GM21390 (cell line): Measurements from ENCODE around the gene CDK5R1.

ENCODE experiments used
- ATAC-seq: cut with Tn5 transposase; IDR thresholded peaks from one replicate; pipeline ENCODE4 v1.9.1; 2021; ENCODE audit not compliant: unreplicated experiment

The CDK5R1 gene

GRCh38 chr17:32492264-32492589 lies 5.4 kb downstream of the CDK5R1 start:
- ATAC-seq = no peak

- no peak for ATAC-seq
Observed at GRCh38 chr17:32492648-32493289, 6.0 kb downstream of the CDK5R1 start.

GRCh38 chr17:32493571-32493970 lies 6.8 kb downstream of the CDK5R1 start:
- ATAC-seq = no peak

DNA sequence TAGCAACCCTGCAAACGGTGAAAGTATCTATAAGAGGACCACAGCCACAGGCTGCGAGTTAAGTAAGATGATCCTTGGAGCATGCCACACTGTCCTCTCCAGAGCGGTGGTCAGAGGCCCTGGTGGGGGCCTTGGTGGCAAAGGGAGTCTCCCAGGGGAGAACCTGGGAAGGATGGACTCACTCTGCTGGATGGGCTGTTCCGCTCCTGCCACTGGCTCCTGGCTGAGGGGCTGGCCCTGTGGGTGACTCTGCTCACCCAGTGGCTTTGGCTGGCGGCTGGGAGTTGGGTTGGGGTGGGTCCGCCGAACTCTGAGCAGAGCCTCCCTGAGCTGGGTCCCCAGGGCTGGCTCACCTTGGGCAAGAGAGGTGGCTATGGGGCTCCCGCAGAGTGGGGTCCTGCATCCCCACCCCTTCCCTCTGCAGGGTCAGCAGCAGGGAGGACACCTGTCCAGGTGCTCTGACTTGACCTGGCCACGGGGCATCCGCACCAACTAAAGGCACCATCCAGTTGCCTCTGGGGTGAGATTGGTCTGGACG lies 7.3 kb downstream of the CDK5R1 start:
- no peak for ATAC-seq

DNA sequence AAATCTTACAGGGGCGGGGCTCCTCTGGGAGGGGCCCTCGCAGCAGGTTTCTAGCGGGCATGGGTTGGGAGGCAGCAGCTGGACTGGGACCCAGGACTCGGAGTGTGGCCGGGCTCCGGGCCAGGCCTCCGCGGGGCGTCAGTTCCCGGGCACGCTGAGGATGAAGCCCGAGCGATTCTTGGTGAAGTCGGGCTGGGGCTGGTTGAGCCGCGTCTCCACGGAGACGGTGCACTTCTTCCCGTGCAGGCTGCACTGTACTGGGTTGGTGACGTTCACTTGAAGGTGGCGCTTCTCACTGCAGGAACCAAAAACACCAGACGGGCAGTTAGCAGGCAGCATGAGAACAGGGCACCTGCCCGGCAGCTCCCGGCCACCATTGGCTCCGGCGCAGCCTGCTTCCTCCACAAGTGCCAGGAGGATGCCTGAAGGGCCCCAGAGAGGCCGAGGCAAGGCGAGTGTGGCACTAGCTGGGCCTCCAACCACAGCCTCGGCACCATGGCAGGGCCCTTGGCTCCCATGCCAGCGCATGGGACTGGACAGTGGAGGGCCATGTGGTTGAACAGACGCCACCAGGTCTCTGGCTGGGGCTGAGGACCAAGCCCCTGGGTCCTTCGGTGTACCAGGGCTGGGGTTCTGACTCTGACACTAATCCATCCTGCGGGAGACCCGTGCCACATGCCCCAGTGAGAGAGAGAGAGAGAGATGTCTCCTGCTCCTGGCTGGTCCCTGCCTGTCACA lies 8.0 kb downstream of the CDK5R1 start:
- ATAC-seq = no peak

DNA sequence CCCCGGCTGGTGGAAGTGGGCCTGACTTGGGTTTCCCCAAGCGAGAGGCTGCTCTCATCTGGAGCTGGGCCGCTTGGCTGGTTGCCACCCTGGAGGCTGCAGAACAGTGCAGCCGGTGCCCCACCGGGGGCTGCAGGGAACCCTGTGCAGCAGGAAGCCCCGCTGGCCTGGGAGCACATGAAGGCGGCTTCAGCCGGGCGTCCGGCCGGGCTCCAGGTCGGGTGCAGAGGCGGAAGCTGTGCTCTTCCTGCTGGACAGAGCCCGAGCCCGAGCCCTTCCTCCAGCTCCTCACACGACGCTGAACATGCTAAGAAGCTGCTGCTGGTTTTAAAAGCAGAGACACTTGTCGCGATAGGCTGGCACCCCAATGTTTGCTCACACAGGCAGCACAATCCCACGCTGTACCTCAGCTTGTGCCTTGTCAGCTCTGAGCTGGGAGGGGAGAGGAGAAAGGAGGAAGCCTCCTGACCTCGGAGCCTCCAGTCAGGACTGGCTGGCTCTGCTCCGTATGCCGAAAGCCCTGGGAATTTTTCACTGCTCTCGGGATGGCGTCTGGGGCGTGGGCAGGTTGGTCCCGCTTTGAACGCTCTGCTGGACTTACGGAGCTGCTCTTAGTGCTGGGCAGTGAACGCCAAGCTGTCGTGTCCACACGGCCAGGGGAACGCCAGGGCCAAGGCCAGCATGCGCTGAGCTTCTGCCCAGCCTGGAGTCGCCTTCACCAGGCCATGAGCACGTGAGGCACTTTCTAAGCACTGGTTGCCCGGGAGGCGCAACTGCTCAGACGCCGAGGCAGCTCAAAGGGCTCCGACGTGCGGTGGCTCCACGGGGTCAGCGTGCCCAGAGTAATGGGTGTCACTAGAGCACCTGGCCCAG lies 8.8 kb downstream of the CDK5R1 start:
- no peak for ATAC-seq

GRCh38 chr17:32496395-32497073 lies 9.7 kb downstream of the CDK5R1 start:
- ATAC-seq = no peak

- ATAC-seq = no peak
Observed at GRCh38 chr17:32497431-32498205, 10.8 kb downstream of the CDK5R1 start.

DNA sequence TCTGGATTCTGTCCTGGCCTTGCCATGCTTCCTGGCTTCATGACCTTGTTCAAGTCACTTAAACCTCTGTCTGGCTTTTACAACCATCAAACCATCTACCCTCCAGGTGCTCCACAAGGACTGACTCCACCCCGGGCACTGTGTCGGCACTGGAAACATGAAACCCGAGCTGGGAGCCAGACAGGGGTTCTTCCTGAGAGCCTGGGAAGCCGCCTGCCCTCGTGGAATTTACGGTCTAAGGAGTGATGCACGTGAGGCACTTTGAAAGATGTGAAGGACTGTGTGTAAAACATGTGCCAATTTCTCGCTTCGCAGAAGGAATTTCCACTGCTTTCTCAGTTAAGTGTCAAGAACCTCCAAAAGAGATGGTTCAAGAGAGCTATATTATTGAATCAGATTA lies 11.6 kb downstream of the CDK5R1 start:
- ATAC-seq = no peak

DNA sequence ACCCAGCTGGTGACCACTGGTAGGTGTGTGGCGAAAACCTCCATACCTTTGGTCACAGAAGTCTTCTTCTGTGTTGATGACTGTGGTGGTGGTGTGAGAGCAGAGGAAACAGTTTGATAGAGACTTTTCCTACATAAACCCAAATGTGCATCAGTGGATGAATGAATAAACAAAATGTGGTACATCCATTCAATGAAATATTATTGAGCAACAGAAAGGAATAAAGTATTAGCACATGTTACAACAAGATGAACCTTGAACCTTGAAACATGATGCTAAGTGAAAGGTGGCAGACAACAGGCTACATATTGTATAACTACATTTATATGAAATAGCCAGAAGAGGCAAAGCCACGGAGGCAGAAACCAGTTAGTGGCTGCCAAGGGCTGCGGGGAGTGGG lies 15.2 kb downstream of the CDK5R1 start:
- ATAC-seq = no peak

DNA sequence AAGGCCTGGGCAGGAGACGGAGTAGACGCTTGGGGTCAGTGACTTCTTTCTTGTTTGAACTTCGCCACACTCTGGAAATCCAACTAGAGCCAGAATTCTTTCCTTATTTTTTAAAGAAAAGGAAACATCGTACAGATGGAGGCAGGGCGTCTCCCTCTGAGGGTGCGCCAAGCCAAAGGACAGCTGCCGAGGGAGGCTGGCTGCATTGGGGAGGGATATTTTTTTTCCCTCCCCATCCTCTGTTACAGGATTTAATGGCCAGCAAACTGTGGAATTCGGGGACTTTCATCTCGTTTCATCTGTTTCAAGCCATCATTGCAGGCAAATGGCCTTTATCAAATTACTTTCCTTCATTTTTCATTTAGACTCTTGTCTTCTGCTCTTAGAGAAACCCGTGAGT lies 15.9 kb downstream of the CDK5R1 start:
- ATAC-seq = no peak

DNA sequence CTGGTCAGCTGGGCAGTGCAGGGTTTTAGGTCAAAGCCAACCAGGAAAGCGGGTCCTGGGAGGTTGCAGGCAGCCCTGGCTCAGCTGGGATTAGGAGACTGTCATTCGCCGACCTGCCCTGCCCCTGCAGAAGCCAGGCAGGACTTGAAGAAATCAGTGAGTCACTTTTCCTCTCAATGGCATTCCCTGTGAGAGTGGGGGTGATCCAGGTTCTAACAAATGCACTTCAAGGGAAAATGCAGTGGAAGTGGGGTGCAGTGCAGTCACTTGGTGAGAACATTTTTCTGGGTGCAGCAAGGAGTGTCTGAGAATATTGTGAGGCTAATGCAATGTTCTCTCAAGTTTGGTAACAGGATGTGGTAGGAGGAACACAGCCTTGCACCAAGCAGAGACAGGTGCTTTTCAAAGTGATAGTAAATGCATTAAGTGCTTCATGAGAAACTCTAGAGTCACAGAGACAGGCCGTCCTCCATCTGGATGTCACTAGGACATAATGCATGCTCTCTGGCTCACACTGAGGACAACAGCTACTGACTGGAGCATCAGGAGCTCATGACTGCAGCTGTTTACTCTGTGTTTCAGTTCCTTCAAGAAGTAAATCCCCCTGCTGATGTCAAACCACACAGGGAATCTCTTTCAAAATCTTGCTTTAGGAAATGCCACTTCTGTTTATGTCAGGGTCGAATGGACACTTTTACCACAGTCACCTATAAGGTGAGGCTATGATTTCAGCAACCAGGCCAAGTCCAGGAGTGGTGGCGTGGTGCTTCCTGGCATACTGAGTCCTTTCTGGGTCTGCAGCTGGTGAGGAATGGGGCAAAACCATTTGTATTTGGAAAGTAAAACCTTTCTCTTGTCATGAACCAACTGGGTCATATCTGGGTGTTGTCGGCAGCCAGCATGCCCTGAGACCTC lies 16.7 kb downstream of the CDK5R1 start:
- peak; percentile 90 for ATAC-seq

- ATAC-seq = no peak
Observed at GRCh38 chr17:32504166-32504990, 17.6 kb downstream of the CDK5R1 start.

DNA sequence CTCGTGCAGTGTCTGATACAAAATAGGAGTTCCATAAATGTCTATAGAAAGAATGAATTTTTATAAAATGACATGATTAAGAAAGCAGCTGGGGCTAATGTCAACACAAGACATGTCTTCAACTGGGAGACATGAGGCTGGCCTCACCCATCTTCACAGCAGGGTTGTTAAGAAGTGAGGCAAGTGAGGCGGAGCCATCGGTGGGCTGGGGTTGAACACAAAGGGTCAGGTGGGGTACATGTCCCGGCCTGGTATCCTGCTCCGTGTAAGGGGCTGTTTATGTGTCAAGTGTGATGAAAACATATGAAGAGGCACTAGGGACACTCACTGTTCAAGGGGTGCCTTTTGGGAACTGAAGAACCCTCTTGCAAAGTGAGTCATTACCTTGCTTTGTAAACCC lies 22.1 kb downstream of the CDK5R1 start:
- ATAC-seq = no peak

DNA sequence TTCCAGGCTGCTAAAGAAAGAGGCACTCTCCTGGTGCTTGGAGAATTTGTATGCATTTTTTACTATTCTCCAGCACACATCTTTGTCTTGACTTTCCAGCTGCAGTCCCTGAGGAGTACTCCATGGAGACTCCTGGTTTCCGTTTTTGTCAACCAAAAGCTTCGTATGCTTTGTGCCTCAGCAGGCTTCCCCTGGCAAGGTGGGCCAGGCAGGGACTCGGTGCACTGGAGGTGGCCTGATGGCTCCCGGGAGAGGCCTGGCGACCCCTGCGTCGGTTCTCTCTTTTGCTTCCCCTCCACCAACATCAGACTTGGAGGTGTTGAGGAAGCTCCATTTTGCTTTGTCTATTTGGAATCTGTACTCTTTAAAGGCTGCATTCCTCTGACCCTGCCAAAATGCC lies 23.7 kb downstream of the CDK5R1 start:
- ATAC-seq = no peak

DNA sequence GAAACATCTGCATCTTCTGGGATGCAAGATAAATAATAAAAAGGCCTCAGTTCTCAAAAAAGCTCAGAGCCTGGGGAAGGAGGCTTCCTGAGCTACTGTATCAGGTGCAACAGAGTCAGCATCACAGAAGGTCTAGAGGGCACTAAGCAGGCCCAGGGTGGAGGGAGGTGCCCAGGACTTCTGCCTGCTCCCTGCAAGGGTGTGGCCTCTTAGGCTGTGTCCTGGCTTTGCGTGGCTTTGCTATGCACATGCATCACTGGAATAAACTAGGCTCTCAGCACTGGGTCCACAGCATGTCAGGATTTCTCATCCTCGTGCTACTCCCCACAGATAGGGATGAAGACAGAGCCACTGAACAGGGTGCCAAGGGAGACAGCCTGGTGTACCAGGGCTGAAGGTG lies 25.5 kb downstream of the CDK5R1 start:
- no peak for ATAC-seq

GRCh38 chr17:32513579-32513978 lies 26.8 kb downstream of the CDK5R1 start:
- ATAC-seq = no peak

- no peak for ATAC-seq
Observed at GRCh38 chr17:32514606-32515005, 27.8 kb downstream of the CDK5R1 start.
